Measurements from ENCODE around the gene AXDND1.

DNA sequence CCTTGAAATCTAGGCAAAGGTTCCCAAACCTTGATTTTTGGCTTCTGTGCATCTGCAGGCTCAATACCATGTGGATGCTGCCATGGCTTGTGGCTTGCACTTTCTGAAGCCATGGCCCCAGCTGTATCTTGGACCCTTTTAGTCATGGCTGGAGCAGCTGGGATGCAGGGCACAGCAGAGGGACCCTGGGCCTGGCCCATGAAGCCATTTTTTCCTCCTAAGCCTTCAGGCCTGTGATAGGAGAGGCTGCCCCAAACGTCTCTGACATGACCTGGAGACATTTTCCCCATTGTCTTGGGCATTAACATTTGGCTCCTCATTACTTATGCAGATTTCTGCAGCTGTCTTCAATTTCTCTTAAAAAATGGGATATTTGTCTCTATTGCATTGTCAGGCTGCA, 112.6 kb downstream of the AXDND1 start:
- no peak for TF ChIP-seq CHD2 (IDR thresholded peaks at IDR 0.05; ENCODE audit: low read length)
- TF ChIP-seq BACH1 (IDR thresholded peaks at IDR 0.05; ENCODE audit: low read length), result no peak
- no peak for TF ChIP-seq GABPA (IDR thresholded peaks at IDR 0.05; ENCODE audit: borderline replicate concordance, insufficient read depth, low read length)
- TF ChIP-seq, protein P1, sequence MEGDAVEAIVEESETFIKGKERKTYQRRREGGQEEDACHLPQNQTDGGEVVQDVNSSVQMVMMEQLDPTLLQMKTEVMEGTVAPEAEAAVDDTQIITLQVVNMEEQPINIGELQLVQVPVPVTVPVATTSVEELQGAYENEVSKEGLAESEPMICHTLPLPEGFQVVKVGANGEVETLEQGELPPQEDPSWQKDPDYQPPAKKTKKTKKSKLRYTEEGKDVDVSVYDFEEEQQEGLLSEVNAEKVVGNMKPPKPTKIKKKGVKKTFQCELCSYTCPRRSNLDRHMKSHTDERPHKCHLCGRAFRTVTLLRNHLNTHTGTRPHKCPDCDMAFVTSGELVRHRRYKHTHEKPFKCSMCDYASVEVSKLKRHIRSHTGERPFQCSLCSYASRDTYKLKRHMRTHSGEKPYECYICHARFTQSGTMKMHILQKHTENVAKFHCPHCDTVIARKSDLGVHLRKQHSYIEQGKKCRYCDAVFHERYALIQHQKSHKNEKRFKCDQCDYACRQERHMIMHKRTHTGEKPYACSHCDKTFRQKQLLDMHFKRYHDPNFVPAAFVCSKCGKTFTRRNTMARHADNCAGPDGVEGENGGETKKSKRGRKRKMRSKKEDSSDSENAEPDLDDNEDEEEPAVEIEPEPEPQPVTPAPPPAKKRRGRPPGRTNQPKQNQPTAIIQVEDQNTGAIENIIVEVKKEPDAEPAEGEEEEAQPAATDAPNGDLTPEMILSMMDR (IDR thresholded peaks at IDR 0.05; ENCODE audit: control extremely low read depth in 1 of 3, insufficient read depth in 1 of 3, low read depth in 1 of 3, low read length in 3 of 3), result no peak
- no peak for TF ChIP-seq RAD21 (IDR thresholded peaks at IDR 0.05 in 1 of 2, conservative IDR thresholded peaks at IDR 0.05 in 1 of 2; ENCODE audit: low read depth in 2 of 2, low read length in 2 of 2)
- no peak for TF ChIP-seq SP1 (IDR thresholded peaks at IDR 0.05; ENCODE audit: low read depth, low read length)
- no peak for TF ChIP-seq JUND (IDR thresholded peaks at IDR 0.05; ENCODE audit: low read length)
- TF ChIP-seq, protein P2, sequence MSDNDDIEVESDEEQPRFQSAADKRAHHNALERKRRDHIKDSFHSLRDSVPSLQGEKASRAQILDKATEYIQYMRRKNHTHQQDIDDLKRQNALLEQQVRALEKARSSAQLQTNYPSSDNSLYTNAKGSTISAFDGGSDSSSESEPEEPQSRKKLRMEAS (IDR thresholded peaks at IDR 0.05), result no peak
